ENCODE data around the gene ANTKMT.

The ANTKMT gene

GRCh38 chr16:764848-765487 lies 44.0 kb downstream of the ANTKMT start:
- no peak for DNase-seq (ENCODE audit: low spot score)

GRCh38 chr16:765488-765865 lies 44.5 kb downstream of the ANTKMT start:
- DNase-seq (ENCODE audit: low spot score) = no peak

- DNase-seq (ENCODE audit: low spot score) = no peak
Observed at GRCh38 chr16:766008-766819, 45.3 kb downstream of the ANTKMT start.

DNA sequence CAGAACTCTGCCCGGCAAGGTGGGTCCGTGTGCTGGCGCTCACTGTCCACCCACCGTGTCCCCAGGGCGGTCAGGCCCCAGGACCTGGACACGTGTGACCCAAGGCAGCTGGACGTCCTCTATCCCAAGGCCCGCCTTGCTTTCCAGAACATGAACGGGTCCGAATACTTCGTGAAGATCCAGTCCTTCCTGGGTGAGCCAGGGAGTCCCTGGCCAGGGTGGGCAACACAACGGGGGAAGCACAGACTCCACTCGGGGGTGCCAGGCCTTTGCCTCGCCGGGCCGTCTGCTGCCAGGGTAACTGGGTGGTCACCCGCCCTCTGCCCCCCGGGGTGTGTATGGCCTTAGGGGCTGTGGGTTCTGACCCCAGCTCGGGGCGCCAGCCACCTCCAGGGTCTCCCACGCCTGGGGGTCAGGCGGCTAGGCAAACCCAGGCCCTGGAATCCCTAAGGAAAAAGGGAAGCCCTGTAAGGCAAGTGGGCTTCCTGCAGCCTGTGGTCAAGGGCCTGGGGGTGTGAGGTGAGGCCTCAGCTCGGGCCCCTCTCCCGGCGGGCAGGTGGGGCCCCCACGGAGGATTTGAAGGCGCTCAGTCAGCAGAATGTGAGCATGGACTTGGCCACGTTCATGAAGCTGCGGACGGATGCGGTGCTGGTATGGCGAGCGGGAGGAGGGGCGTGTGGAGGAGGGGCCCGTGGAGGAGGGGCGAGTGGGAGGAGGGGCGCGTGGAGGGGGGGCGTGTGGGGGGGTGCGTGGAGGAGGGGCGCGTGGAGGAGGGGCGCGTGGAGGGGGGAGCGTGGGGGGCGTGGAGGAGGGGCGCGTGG lies 46.1 kb downstream of the ANTKMT start:
- DNase-seq (ENCODE audit: low spot score) = no peak

- DNase-seq (ENCODE audit: low spot score) = no peak
Observed at GRCh38 chr16:767743-768235, 46.8 kb downstream of the ANTKMT start.

DNA sequence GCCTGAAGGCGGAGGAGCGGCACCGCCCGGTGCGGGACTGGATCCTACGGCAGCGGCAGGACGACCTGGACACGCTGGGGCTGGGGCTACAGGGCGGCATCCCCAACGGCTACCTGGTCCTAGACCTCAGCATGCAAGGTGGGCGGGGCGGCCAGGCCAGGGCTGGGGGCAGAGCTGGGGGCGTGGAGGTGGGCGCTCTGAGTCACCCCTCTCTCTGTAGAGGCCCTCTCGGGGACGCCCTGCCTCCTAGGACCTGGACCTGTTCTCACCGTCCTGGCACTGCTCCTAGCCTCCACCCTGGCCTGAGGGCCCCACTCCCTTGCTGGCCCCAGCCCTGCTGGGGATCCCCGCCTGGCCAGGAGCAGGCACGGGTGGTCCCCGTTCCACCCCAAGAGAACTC lies 47.5 kb downstream of the ANTKMT start:
- no peak for DNase-seq (ENCODE audit: low spot score)

- DNase-seq (ENCODE audit: low spot score) = no peak
Observed at GRCh38 chr16:769184-769784, 48.3 kb downstream of the ANTKMT start.

- no peak for DNase-seq (ENCODE audit: low spot score)
Observed at GRCh38 chr16:769934-770333, 49.0 kb downstream of the ANTKMT start.

GRCh38 chr16:770411-770810 lies 49.5 kb downstream of the ANTKMT start:
- no peak for DNase-seq (ENCODE audit: low spot score)

Measured in COLO829 (cell line).